NCI-H1436 (cell line): Measurements from ENCODE around the gene FOXO3.
"Not testable (repeated sequence)": the region's sequence is repeated elsewhere in the genome, so short reads cannot be mapped to it uniquely, and the experiment has no call there.

Experiments used
- DNase-seq: peaks from one replicate; lab custom pipeline; 2025; lab: John Stamatoyannopoulos, UW

The FOXO3 gene

DNA sequence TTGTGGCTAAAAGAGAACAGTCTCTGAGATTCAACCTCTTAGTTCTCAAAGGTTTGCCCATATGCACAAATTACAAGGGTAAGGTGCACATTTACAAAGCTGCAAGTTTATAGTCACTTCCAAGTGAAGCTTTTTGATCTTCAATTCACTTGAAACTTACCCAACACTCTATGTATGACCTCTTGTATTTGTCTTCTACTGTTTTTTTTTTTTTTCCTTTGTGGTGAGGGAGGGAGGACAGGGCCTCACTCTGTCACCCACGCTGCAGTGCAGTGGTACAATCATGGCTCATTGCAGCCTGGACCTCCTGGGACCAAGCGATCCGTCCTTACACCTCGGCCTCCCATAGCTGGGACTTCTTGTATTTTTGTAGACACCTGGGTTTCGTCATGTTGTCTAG lies 4.5 kb upstream of the FOXO3 start:
- DNase-seq = no peak

DNA sequence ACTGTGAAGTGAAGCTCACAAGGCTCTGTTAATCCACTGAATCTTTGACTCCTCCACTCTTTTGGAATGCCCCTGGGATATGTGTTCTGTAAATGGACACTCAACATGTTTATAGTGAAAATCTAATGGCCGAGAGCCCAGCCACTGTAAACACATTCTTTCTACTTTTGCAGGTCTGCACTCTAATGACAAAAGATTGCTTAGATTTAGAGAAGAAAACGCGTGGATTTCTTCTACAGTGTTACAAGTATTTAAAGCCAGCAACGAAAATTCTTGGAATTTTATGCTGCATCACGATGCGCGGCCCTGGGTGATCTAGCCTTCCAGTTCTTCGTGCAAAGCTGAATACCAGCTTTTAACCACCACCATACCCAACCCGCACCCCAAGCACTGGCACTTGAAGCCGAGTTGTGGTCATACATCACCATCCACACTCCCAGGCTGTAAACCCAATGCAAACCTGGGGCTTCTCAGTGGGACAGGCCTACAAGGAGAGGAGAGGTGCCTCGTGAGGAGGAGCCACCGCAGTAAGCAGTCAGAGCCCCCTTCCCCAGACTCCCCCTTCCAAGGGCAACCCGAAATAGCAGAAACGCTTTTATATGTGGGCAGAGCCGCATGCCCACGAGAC lies 3.7 kb upstream of the FOXO3 start:
- DNase-seq = no peak

DNA sequence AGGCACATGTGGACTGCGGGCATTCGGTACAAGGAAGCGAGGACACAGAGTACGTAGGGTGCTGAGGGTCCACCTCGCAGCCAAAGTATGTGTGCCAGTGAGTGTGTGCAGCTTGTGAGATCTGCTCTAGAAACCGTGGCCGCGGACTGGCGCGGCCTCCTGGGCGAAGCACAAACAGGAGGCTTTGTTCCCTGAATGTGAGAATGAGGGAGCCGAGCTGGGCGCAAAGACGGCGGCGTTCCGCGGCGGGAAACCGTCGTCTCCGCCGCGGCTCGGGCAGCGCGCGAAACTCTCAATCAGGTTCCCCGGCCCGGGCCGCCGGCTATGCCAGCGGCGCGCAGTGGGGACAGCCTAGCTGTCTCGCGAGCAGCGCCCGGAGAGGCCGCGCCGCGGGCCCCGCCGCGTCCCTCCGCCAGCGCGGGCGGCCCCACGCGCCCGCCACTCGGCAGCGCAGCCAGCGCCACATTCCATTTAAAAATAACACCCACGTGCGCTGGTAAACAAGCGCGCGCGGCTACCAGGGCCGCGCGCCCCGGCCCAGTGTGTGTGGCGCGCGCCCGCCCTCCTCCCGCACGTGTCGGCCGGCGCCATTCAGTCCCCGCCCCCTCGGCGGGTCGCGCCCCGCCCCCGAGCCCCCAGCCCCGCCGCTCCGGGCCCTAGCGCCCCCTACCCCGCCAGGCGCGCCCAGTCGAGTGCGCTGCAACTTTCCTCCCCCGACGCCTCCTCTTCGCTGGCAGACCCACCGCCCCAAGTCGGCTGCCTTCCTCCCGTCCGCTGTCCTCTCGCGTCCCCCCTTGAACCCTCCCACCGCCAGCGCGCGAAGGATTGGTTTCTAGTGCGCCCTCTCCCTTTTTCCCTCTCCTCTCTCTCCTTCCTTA lies 3.0 kb upstream of the FOXO3 start:
- peak; percentile 86 for DNase-seq

DNA sequence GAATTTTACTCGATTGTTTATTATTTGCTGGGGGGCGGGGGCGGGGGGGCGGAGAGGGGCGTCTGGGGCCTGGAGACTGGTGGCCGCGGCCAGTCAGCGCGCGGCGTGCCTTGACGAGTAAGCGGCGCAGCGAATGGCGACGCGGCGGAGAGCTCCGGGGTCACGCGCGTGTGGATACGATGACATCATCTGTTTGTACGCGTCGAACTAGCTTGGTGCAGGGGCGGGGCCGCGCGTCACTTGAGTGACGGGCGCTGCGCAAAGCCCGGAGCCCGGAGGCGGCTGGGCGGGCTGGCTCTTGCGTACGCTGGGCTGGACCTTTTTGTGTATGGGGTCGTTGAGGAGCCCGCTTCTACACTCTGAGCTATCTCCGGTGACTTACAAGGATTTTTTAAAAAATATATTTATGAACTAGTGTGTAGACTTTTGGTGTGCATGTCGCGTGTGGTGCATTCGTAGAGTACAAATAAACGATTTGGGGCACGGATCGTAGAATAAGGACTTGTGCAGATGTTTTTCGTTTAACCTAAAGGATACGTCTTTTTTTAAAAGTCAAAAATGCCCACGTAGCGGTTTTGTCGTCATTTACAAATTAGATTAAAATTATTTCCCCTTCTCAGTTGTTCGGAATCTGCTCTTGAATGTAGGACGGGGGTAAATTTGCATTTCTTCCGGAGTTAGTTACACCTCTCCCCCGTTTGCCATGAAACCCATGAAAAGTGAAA lies 2.2 kb upstream of the FOXO3 start:
- peak; percentile 98 for DNase-seq

DNA sequence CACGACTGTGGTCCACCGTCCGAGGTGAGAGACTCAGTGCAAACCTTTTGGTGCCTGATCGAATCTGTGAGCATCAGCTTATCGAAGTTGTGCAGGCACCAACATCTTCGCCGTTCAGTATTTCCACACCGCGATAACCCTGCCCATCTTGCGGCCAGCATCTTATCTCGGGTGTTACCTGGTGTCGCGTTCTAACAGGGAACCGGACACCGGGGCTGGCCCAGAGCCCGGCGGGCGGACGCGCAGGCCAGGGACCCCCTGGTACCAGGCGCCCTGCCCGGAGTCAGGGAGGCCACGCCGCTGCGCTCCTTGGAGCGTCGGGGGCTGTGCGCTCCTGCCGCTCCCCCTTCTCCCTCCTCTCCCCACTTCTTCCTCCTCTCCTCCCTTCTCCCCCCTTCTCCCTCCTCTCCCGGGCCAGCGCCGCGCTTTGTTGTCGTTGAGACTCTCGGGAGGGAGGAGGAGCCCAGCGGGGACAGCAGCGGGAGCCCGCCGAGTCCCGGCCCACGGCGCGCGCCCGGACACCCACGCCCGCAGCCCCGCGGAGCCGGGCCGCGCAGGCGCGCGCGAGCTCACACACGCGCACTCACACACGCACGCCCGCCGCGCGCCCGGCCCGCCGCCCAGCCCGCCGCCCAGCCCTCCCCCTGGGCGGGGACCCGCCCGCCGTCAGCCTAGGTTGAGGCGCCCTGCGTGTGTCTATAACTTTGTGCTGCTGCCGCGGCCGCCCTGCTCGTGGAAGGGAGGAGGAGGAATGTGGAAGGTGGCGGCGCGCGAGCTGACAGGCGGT lies 1.4 kb upstream of the FOXO3 start:
- peak; percentile 92 for DNase-seq

DNA sequence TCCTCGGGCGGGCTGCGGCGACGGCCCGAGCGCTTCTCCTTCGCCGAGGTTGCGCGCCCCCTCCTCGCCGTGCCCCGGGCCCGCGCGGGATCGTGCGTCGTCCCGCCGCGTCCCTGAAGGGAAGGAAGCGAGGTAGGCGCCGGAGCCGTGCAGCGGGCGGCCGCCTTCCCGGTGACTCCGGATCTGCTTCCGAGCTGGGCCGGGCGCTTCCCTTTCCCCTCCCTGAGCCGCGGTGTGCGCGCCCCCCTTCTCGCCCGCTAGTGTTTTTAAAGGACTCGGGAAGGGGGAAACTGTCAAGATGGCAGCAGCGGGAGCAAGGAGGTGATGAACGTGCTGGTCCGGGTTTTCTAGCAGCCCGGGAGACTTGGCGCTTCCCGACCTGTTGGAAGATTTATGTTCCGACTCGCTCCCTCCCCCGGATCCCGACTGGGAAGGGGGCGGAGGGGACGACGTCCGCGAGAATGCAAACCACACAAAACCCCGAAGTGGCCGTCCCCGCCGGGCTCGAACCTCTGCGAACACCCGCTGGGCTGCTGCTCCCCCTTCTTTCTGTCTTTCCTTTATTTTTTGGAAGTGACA lies 744 bp upstream of the FOXO3 start:
- DNase-seq = peak; percentile 51

DNA sequence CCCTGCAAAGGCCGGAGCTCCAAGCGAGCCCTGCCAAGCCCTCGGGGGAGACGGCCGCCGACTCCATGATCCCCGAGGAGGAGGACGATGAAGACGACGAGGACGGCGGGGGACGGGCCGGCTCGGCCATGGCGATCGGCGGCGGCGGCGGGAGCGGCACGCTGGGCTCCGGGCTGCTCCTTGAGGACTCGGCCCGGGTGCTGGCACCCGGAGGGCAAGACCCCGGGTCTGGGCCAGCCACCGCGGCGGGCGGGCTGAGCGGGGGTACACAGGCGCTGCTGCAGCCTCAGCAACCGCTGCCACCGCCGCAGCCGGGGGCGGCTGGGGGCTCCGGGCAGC lies 561 bp downstream of the FOXO3 start:
- DNase-seq = not testable (repeated sequence)

DNA sequence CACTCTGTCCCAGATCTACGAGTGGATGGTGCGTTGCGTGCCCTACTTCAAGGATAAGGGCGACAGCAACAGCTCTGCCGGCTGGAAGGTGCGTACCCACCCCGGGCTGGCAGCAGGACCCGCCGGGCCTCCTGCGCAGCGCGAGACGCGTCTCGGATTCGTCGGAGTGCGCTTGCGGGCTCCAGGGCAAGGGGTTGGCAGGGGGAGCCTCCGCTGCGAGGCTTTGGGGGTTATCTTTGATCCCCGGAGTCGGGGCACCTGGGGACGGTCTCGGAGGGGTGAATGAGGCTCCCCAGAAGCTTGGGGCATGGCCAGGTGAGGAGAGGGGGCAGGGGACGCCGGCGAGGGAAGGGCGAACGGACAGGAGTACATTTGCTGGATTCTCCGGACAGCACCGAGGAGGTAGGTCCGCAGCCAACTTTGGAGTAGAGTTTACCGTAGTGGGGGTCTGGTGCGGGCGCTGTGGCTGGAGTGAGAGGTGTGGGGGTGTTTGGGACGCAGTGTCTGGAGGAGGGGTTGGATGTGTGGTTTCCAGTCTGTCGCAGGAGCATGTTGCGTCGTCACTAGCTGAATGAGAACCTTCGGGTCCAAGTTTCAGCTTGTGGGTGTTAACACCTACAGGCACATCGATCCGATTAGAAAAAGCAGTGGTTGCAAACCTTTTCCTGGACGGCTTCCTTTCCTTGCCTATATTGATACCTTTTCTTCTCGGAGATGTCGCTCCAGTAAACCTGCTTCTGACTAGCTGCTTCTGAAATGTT lies 1.2 kb downstream of the FOXO3 start:
- DNase-seq = no peak

DNA sequence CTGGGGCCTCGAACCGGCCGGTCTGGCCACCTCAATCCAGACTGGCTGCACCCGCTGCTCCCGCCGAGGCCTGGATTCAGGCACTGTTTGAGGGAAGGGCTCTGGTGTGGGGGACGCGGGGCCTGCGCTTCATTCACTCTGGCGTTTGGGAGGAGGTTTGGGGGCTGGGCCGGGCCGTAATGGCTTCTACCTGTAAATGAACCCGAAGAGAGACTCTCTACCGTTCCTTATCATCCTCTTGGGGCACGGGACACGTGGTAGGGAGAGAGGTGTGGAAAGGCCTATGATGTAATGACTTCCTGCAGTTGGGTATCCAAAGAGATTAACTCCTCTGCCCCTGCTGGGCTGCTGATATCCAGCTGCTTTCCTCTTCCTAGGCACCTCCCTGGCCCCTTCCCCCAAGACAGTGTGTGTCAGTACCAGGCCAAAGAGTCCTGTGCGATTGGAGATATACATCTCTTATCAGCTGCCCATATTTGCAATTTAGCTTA lies 1.8 kb downstream of the FOXO3 start:
- DNase-seq = peak; percentile 54

DNA sequence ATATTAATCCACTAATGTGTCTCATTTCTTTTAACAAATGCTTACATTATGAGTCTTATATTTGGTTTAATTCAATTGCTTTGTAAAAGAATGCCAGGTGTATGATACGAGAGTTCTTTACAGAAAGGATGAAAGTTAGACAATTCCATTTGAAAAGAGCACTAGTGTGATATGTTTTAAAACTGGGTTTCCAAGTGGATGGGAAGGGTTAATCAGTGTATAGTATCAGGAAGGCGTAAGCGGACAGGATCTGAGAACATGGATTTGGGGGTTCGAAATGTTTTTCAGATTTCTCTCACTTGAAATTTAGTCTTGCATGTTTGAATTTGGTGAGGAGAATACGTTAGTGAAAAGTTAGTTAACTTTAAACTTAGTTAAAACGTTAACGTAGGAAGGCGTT lies 2.6 kb downstream of the FOXO3 start:
- DNase-seq = no peak

DNA sequence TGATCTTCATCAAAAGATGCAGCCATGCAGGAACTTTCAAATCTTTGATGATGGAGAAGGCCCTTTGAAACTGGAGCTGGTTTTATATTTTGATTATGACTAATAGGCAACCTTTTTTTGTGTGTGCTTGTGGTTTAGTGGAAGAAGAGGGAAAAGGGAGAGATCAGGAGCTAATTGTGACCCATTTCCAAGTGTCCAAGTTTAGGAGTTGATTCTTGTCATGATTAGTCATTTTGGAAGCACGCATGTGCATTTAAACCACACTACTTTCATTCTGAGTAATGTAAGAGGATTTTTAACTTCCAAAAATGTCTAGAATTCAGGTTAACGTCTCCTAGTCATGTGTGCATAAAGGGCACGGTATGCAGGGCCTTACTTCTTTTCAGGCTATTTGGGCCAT lies 3.5 kb downstream of the FOXO3 start:
- no peak for DNase-seq

DNA sequence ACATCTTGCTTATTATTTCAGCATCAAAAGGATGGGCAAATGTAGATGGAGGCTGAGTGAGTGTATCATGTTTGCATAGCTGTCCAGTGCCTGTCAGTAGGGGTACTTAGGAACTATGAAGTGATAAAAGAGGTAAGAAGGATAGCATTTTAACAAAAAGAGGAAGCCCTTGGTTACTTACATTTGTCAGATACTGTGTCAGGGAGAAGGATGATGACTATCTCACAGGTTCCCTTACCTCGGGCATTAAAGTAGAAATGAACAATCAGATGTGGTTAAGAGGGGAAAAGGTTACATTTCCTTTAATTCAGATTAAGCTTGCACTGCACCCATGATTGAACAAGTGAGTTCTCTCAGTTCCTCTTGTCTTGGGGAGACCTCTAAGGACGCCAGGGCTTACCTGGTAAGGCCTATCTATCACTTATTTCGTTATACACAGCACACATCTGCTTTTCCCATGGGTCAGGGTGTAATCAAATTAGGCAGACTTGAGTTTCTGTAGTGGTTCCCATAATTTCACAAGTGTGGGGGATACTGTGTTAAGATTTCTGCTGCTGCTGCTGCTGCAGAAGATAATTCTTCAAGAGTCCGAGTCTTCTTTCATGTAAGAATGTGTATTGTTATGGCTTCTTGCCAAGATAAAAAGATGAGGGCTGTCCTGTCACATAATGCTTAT lies 4.5 kb downstream of the FOXO3 start:
- no peak for DNase-seq

DNA sequence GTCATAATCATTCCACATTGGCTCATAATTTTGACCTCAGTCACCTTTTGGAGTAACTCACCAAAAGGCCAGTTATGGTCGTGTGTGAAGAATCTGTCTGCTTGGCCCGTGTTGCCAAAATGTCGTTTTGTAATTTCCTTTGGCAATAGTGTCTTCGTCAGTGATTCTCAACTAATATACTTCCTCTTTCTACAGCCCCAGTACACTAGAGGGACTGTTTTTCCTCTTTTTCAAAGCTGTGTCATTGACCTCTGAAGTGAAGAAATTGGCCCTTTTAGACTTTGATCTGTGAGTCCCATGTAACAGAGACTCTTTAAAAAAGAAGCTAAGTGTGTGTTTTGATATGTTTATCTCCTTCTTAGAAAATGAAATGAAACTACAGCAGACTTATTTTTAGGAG lies 5.2 kb downstream of the FOXO3 start:
- DNase-seq = no peak

DNA sequence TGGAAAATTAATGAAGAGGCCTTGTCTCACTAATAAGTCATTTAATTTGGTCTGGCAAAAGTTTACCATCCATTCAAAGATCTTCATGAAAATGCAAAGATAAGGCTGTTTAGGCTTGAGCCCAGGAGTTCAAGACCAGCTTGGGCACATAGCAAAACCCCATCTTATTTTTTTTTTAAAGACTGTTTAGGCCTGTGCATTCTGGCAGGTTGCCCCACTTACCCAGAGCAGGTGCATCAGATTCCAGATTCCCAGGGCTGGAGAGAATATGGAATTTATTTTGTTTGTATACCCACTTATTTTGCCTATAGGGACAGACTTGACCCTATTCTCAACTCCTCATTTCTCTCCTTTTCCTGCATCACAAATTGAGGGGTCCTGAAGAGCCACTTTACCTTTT lies 5.7 kb downstream of the FOXO3 start:
- DNase-seq = no peak

DNA sequence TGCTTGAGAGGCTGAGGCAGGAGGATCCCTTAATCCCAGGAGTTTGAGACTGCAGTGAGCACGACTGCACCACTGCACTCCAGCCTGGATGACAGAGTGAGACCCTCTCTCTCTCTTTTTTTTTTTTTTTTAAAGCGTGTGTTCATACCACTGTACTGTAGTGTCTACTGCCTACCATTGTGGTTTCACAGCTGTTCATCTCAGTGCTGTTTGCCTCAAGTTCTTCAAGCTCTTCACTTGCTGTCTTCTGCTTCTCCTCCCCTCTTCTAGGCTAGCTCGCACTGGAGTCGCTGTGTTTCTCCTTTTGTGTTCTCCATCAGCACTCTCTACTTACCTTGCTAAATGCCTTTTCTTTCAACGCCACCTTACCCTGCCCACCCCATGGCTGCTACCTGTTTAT lies 7.4 kb downstream of the FOXO3 start:
- no peak for DNase-seq

DNA sequence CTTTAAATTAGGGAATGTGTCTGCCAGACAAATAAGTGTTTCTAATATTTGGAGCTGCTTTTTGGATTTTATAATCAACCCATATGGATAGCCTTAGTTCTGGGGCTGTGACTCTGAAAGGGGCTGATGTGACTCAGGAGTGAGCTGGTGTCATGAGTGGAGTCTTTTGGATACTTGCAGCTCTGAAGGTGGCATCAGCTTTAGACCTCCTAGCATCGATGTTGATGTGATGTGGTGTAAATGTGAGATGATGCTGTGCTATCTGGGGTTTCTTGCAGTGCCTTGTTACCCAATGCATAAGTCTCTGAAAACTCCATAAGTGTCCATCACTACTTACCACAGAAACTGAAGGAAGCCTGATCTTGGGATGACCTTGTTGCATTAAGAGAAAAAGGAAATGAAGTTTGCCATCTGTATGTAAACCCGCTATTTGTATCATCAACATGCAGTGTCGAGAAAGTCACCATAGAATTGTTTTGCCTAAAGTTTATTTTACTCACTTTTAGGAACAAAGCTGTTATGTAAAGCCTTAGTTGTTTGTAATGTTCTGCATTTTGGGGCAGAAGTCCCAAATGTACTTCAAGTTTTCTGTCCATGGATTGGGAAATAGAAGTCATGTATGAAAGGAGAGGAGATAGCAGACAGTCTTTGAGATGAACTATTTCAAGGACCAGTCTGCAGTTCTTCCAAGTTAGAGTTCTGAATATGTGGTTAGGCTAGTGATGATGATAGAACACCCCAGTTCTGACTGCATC lies 8.0 kb downstream of the FOXO3 start:
- no peak for DNase-seq

DNA sequence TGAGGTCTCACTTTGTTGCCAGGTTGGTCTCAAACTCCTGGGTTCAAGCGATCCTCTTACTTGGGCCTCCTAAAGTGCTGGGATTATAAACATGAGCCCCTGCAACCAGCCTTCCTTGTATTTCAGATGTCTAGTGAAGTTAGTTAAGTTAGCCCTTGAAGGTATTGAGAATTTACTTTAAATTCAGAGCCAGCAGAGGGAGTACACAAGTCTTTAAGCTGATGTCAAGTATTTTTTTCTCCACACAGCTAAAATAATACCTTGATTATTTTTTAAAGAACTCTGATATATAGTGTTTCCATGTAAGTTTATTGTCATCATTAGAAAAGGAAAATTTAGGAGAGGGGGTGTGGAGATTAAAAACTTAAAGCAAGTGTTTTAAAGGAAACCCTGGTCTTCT lies 9.8 kb downstream of the FOXO3 start:
- DNase-seq = no peak

DNA sequence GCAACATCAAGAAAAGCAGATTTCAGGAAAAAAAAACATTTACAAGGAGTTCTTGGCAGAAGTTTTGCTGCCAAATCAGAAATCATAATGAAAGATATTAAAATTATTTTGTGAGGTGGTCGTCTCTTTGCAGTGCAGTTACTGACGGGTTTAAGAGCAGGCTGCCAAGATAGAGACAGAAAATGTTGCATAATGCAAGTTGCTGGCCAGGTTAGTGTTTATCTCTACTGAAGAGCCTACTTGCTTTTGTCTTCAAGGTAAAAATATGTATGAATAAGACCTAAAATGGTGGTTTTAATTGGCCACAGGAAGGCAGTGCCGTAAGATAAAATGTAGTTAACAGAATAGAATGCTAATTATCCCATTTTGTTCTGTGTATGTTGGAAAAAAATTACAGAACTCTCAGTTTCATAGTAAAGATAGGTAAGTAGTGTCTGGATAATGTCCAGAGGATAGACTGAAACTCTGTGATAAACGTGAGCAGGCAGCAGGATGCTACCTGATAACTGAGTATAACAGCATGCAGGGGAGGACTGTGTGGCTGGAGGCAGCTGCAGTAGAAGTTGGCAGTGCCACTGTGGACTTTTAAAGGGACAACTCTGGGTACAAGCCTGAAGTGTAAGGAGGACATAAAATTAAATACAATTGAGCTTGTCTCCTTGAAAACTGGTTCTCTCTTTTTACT lies 13.9 kb downstream of the FOXO3 start:
- no peak for DNase-seq

DNA sequence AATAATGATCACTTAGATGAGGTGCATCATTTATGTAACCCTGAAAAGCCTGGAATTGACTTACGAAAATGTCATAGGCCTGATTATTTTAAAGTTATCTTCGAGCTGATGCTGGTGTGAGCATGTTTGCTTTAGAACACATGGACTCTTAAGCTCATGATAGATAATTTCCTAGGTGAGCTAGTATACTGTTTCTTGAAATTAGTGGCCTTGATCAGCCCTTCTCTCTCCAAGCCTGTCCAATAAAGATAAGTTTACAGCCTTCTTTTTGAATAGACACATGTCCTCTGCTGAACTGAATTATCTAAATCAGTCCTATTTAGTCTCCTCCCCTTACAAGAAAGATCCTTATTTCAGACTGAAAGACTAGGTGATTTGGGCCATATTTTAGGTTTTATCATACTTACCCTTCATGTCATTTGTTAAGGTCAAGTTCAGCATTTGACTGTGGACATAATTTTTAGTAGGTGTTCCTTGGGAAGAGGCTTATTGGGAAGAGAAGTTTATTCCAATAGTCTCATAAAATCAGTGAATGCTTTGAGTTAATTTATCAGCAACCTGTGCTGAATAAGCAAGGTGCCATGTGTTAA lies 15.3 kb downstream of the FOXO3 start:
- no peak for DNase-seq
